ENCODE results near the gene ACSF2. TPM values are rescaled to one million over a fixed set of nuclear protein-coding genes. Genes with fewer than 3 reads are reported as not detected.
A peak's percentile ranks its signal among the peaks of the same experiment; 100 is the strongest.

The ACSF2 gene
- polyA plus RNA-seq, 1 donor (not counting 4 experiments of a cell fraction or from before 2014, with no cell fraction given): 71.9 TPM

DNA sequence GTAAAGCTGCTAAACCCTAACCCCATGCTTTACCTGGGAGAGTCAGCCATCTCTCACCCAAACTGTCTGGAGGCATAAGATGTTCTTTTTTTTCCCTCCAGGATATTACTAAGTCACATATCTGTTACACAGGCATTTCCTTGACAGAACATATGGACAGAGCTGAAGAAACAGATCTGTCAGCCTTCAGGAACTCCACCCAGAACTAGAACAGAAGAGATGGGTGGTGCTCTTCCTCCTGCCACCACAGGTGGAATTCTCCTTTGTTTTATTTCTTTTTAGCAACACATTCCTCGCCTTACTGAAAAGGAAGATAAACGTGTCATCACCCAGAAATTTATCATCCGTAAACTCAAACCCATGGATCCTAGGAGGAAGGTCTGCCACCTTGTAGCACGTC is 91.0 kb downstream of the ACSF2 start:
- peak; percentile 95 for FAIRE-seq
- DNase-seq (ENCODE audit: low read depth, low spot score): peak; percentile 81
- Histone ChIP-seq H3K4me2 (ENCODE audit: control insufficient read depth, extremely low read depth, insufficient read depth, low read depth, low read length) (peak overlapping the region; percentile 17), H3K36me3 (ENCODE audit: control insufficient read depth in 2 of 2, extremely low read depth in 1 of 2, insufficient read depth in 2 of 2, low read length in 2 of 2) (no peaks in the 10 kb centered on the region), H3K4me1 (ENCODE audit: control insufficient read depth, extremely low read depth, insufficient read depth, low read length) (peaks cover 71% of the 10 kb centered on the region), H3K27ac (ENCODE audit: control insufficient read depth, insufficient read depth, low read length) (peak overlapping the region; percentile 23), H3K9me1 (ENCODE audit: control insufficient read depth, extremely low read depth, insufficient read depth, low read length) (no peaks in the 10 kb centered on the region), H3K9ac (ENCODE audit: control insufficient read depth, extremely low read depth, insufficient read depth, low read length) (no peak overlapping the region), H3K27me3 (ENCODE audit: control insufficient read depth, extremely low read depth, insufficient read depth, low read length) (no peaks in the 10 kb centered on the region), H3K4me3 (ENCODE audit: control insufficient read depth in 2 of 3, extremely low read depth in 1 of 3, insufficient read depth in 2 of 3, low read depth in 1 of 3, low read length in 3 of 3) (no peak overlapping the region), H2AFZ (ENCODE audit: control insufficient read depth, low read length) (no peak overlapping the region), H3K79me2 (ENCODE audit: control insufficient read depth, insufficient read depth, low read length) (peaks cover 2% of the 10 kb centered on the region), H3K9me3 (ENCODE audit: control insufficient read depth, low read depth, low read length) (no peaks in the 10 kb centered on the region), H4K20me1 (ENCODE audit: control insufficient read depth, extremely low read depth, insufficient read depth, low read length) (no peaks in the 10 kb centered on the region)
- dilution Hi-C loops (cut with MboI; ENCODE audit: extremely low pct_ligation_motif_present, low sequenced_read_pairs): no loop called here
- TF ChIP-seq, protein P1, sequence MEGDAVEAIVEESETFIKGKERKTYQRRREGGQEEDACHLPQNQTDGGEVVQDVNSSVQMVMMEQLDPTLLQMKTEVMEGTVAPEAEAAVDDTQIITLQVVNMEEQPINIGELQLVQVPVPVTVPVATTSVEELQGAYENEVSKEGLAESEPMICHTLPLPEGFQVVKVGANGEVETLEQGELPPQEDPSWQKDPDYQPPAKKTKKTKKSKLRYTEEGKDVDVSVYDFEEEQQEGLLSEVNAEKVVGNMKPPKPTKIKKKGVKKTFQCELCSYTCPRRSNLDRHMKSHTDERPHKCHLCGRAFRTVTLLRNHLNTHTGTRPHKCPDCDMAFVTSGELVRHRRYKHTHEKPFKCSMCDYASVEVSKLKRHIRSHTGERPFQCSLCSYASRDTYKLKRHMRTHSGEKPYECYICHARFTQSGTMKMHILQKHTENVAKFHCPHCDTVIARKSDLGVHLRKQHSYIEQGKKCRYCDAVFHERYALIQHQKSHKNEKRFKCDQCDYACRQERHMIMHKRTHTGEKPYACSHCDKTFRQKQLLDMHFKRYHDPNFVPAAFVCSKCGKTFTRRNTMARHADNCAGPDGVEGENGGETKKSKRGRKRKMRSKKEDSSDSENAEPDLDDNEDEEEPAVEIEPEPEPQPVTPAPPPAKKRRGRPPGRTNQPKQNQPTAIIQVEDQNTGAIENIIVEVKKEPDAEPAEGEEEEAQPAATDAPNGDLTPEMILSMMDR (optimal IDR thresholded peaks at IDR 0.05 in 1 of 3, IDR thresholded peaks at IDR 0.05 in 1 of 3, conservative IDR thresholded peaks at IDR 0.05 in 1 of 3; ENCODE audit: extremely low read depth in 1 of 3, insufficient read depth in 2 of 3, low read length in 3 of 3): no peak
- TF ChIP-seq EZH2 (IDR thresholded peaks at IDR 0.05; ENCODE audit: low read length): no peak

DNA sequence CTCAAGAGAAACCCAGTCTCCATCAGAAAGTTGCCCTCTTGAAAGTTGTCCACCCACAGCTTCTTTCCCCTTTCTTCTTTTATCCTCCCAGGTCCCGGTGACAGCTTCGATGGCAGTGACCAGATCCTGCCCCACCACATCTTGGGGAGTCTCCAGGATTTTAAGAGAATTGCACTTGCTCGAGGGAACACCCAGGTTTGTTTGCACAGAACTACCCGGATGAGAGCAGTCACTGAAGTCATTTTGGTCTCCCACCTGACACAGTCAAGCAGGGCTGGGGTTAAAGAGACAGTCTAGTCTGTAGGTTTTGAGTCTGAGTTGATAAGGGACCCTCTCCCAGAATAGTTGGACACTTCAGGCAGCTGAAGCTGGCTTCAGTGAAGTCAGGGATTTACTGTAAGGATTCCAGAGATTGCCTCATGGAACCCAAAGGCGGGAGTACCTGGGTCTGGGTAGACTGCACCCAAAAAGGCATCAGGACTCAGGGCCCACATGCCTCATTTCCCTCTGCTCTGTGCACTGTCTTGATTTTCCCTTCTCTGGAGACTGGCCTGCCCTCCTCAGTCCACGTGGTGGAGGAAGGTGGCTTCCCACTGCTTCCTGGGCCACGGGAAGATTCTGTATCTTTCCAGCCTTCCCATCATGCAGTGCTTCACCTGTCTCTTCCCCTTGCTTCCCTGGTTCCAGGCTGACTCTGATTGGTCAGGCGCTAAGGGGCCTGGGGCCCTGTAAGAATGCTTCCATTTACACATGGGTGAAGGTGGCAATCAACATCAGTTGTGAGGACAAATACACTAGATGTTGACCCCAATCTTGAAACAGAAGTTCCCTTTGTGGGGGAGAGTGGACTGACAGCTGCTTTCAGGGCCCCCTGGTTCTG is 91.7 kb downstream of the ACSF2 start:
- H3K36me3 ChIP-seq (ENCODE audit: control insufficient read depth in 2 of 2, extremely low read depth in 1 of 2, insufficient read depth in 2 of 2, low read length in 2 of 2): no peaks in the 10 kb centered on the region
- H3K4me2 ChIP-seq (ENCODE audit: control insufficient read depth, extremely low read depth, insufficient read depth, low read depth, low read length): peak overlapping the region; percentile 20
- H3K4me1 ChIP-seq (ENCODE audit: control insufficient read depth, extremely low read depth, insufficient read depth, low read length): peaks cover 75% of the 10 kb centered on the region
- dilution Hi-C loops (cut with MboI; ENCODE audit: extremely low pct_ligation_motif_present, low sequenced_read_pairs): no loop called here
- H3K9ac ChIP-seq (ENCODE audit: control insufficient read depth, extremely low read depth, insufficient read depth, low read length): peak overlapping the region; percentile 3
- FAIRE-seq (peak; percentile 63), DNase-seq (ENCODE audit: low read depth, low spot score) (no peak)
- no peak overlapping the region for H2AFZ ChIP-seq (ENCODE audit: control insufficient read depth, low read length)
- H4K20me1 ChIP-seq (ENCODE audit: control insufficient read depth, extremely low read depth, insufficient read depth, low read length): no peaks in the 10 kb centered on the region
- H3K27ac ChIP-seq (ENCODE audit: control insufficient read depth, insufficient read depth, low read length): peak overlapping the region; percentile 70
- TF ChIP-seq, protein P1 (optimal IDR thresholded peaks at IDR 0.05 in 1 of 3, IDR thresholded peaks at IDR 0.05 in 1 of 3, conservative IDR thresholded peaks at IDR 0.05 in 1 of 3; ENCODE audit: extremely low read depth in 1 of 3, insufficient read depth in 2 of 3, low read length in 3 of 3): no peak
- TF ChIP-seq EZH2 (IDR thresholded peaks at IDR 0.05; ENCODE audit: low read length): no peak
- no peaks in the 10 kb centered on the region for H3K9me3 ChIP-seq (ENCODE audit: control insufficient read depth, low read depth, low read length)
- peaks cover 2% of the 10 kb centered on the region for H3K79me2 ChIP-seq (ENCODE audit: control insufficient read depth, insufficient read depth, low read length)
- peak overlapping the region in 1 of 3 experiments; percentile 5 for H3K4me3 ChIP-seq (ENCODE audit: control insufficient read depth in 2 of 3, extremely low read depth in 1 of 3, insufficient read depth in 2 of 3, low read depth in 1 of 3, low read length in 3 of 3)
- H3K27me3 ChIP-seq (ENCODE audit: control insufficient read depth, extremely low read depth, insufficient read depth, low read length): no peaks in the 10 kb centered on the region
- no peaks in the 10 kb centered on the region for H3K9me1 ChIP-seq (ENCODE audit: control insufficient read depth, extremely low read depth, insufficient read depth, low read length)
